Fibroblast of skin of right biceps (primary cell): ENCODE data around the gene ALG9.

ENCODE experiments used
- DNase-seq: peaks from one replicate; pipeline ENCODE4 v3.0.0-alpha.2; 2013

ALG9 gene

DNA sequence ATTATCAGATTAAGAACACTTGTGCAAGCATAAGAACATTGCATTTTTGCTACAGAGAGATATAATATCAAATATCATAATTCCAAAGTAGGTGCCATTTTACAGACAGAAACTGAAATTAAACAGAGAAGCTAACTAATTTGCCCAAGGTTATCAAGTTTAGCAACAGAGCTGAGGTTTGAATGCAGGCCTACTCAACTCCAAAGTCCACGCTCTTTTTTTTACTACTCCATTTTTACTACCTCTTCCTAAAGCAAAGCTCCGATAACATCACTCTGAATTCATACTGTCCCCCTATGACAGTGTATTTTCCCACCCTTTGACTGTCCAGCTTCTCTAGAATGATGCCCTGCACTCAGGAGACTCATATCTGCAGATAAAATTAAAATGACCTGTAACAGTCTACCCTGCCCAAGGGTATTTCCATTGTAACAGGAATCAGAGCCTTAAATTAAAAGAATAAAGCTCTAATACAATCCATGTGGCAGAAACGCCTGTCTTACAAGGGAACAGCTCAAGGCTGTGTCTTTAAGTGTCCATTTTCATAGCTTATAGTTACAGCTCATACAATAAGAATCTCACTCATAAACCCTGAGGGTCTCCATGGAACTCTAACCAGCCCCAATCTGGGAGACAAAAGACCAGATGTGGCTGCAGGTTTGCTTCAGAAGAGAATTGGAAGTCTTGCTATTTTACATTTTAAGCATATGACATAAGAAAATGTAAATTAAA, 36.8 kb downstream of the ALG9 start:
- no peak for DNase-seq

DNA sequence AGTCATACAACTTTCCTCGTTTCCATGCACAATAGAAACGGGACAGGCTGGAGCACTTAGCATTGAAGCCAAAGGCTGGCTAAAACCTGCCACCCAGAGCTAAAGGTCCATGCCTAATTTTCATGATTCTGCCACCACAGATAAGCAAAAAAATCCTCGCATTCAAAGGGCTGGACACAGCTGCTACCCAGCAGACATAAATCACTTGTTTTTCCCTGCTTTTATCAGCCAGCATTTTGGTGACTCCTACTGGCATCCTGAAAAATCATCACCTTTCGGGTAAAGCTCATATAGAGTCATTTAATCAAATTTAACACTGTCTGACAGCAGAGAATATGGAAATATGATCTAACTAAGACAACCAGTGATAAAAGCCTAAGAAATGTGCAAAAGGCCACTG, 37.9 kb downstream of the ALG9 start:
- no peak for DNase-seq

DNA sequence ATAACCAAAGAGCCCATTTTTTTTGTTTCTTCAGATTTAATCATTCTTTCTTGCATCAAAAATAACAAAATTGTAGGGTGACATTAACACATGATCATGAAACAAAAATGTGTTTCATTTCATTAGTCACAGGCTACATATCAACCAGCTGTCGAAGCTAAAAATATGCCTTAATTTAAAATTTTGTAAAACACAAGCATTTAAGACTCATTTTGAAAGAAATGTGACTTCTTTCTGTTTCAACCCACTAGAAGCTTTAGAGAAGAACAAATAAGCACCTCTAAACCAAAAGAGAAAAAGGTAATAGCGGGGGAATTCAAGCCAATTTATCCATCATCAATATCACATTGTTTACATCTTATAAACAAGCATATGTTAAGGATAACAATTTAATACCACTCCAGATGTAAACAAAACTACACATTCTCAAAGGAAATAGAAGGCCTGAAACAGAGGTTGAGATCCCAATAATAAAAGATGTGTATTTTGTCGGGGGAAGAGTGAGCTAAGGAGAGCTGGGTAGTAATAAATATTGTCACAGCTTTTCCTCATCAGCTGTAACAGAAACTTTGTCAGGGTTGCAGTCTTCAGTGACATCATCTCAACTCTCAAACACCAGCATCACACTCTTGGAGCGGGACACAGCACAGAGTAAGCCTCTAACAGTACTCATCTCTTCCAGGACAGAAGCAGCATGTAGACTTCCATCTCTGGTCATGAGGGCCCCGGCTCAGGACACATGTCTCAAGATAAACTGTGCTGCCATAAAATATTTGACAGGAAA, 42.0 kb downstream of the ALG9 start:
- peak; percentile 18 for DNase-seq

GRCh38 chr11:111826322-111826950, 44.9 kb downstream of the ALG9 start:
- no peak for DNase-seq

- no peak for DNase-seq
These were observed 47.8 kb downstream of the ALG9 start for GRCh38 chr11:111823629-111824028.

DNA sequence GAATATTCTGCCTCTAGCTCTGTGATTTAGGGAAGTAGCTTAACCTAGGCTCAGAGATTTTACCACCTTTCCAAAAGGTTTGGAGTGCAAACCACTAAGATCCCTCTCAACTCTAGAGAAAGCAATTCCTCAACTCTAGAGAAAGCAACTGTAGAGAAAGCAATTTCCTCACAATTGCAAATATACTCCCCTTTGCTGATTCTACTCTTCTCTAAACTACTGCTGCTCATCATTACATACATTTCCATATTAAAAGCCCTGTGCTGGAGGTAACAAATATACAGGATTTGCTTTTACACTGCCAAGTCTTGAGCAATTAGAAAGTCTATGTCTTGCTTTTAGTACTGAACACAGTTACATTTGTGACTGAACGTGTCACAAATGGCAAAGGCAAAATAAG, 48.2 kb downstream of the ALG9 start:
- no peak for DNase-seq

DNA sequence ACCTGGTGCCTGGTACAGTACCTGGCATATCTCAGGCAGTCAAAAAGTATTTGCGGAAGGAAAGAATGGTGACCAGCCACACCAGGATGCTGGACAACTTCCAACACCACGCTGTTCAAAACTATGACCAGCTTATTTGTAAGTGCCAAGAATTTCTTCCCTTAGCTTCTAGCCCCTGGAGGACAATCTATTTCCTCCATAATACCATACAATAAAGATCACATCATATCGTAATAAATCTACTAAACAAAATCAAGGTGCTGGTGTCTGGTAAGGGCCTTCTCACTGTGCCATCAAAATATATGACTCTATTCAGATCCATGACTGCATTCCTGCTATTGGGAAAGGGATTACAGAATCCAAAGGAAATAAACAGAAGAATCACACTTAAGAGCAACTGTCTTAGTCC, 51.5 kb downstream of the ALG9 start:
- no peak for DNase-seq

GRCh38 chr11:111819161-111819828, 52.1 kb downstream of the ALG9 start:
- DNase-seq: peak; percentile 87

GRCh38 chr11:111815489-111815888, 55.9 kb downstream of the ALG9 start:
- DNase-seq: peak; percentile 35

GRCh38 chr11:111814557-111815320, 56.6 kb downstream of the ALG9 start:
- peak; percentile 74 for DNase-seq

DNA sequence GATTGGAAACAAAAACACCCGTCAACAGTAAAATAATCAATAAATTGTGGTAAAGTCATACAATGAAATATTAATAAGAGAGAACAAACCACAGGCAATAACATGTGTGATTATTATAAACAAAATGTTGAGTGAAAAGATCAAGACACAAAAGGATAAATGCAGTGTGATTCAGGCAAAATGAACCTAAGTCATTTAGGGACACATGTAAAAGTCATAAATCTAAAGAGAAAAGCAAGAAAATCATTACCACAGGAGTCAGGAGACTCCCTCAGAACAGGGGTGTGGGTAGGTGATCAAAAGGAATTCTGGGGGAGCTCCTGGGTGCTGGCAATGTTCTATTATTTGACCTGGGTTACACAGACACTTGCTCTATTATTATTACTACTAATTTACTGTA, 57.3 kb downstream of the ALG9 start:
- DNase-seq: peak; percentile 4

GRCh38 chr11:111812211-111812610, 59.2 kb downstream of the ALG9 start:
- no peak for DNase-seq

DNA sequence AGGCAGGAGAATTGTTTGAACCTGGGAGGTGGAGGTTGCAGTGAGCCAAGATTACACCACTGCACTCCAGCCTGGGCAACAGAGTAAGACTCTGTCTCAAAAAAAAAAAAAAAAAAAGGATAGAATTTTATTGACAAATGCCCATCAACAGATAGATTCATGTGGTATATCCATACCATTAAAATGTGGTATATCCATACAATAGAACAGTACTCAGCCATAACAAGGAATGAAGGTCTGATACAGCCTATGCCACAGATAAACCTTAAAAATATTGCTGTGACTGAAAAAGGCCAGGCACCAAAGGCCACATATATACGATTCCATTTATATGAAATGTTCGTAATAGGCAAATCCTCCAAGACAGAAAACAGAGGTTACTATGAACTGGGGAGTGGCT, 59.9 kb downstream of the ALG9 start:
- no peak for DNase-seq

DNA sequence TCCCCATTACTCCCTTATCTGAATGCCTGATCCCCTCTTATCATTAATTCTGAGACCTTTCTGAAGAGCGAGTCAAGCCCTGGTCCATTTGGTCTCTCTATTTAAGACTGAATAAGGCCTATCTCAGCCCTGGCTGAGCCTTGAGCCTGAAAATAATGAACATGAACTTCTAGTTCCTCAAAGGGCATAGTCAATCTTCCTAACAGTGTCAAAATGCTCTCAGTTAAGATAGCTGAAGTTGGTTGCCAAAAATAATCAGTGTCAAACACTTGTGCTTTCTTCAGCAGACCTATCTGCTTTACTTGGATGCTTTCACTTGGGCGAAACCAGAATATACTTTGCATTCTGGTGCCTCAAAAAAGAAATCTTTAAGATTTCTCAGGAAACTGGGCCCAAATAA, 62.5 kb downstream of the ALG9 start:
- DNase-seq: no peak

DNA sequence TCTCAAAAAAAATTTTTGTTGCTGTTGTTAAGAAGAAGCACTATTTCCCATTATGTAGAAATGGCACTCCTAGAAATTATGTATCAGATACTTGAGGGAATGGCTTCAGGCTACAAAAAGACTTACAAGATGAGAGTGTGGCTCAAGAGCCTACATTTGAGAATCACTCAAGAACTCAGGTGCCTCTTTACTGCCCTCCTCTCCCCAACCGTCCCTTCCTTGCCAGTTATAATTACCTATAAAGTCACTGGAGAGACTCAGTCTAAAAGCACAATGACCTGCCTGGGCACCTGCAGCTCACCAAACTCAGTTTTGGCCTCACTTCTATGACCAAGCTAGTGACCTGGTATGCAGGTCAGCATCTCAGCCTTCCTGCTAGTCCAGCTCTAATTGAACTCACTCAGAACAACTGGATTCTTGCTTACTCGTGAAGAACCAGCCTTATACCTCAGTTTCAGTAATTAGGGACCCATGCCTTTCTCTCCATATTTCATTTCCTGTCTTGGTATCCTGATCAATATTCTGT, 63.3 kb downstream of the ALG9 start:
- DNase-seq: no peak

- DNase-seq: no peak
These were observed 64.3 kb downstream of the ALG9 start for GRCh38 chr11:111807076-111807475.

DNA sequence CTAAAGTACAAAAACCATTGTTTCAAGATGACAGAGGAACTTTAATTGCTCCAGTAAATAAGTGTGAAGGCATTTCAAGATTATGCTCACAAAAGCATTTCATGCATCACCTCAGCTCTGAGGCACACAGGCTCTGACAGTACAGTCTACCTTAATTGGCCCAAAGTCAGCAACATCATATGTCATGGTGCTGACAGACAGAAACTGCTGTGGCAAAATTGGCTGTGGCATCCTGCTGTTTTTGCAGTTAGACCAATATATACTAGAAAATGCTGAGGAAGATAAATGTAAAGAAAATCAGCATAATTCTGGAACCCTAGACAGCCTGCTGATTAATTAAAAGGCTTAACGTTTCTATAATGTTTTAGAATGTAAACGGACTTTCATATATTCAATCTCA, 70.2 kb downstream of the ALG9 start:
- no peak for DNase-seq

DNA sequence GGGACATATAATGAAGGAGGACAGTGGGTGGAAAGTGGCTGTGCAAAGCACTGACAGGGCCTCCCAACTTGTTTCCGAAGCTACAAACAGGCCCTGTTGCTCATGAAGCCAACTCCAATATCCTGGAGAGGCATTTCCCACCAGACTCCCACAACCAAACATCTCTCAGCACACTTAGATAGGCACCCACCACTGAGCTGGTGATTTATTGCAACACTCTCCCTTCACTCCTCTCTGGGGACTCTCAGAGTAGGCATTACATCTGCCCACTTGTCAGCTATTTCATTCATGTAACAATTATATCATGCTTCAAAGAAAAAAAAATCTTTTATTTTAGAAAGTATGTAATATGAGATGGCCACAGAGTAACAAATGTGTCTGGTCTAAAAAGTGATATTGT, 73.1 kb downstream of the ALG9 start:
- no peak for DNase-seq

DNA sequence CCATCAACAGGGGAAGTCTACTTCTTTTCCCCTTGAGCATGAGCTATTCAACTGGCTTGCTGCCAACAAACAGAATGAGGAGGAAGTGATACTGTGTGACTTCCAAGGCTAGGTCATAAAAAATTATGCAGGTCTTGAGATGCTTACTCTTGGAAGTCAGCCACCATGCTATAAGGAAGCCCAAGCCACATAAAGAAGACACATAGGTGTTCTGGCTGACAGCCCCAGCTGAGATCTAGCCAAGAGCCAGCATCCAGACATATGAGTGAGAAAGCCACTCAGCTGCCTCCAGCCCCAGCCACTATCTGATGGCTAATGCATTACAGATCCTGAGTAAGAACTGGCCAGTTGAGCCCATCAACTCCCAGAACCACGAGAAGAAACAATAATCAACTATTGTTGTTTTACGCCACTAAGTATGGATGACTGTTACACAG, 74.2 kb downstream of the ALG9 start:
- peak; percentile 62 for DNase-seq

DNA sequence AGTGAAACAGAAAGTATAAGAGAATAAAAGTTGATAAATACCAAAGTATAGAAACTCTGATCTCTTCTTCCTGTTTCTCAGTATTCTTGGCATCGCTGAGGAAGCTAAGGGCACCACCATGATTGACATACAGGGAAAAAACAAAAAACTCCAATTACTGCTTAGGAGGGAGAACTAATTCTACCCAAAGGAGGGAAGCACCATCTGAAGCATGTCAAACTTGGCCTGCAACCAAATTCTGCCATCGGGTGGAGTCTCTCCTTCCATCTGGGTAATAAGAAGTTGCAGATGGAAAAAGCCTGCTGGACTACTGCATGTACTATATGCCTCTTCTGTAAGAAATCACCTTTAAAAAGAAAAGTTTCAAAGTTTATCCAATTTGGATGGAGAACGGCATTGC, 74.7 kb downstream of the ALG9 start:
- no peak for DNase-seq

- peak; percentile 55 for DNase-seq
These were observed 75.9 kb downstream of the ALG9 start for GRCh38 chr11:111795334-111795985.

DNA sequence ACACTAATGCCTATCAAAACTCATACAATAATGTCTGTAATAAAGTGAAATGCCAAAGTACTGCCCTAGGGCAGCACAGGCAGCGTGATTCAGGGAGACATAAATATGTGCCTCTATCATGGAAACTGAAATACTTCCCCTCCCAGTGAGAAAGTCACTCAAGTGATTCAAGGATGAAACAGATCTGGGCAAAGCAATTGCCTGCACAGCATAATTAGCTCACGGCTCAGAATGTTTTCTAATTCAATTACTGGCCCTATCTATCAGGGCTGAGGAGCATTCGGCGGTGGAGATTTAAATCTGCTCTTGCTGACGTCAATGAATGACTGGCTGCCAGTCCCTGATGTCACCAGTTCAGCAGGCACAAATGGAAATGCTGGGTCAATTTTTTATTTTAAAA, 77.5 kb downstream of the ALG9 start:
- DNase-seq: peak; percentile 48
